ENCODE data around the gene NAV2. TPM values are rescaled to one million over a fixed set of nuclear protein-coding genes. Genes with fewer than 3 reads are reported as not detected.
A peak's percentile ranks its signal among the peaks of the same experiment; 100 is the strongest.

Gene NAV2
- total RNA-seq, 1 donor from 2014 or later: 11.1 TPM

DNA sequence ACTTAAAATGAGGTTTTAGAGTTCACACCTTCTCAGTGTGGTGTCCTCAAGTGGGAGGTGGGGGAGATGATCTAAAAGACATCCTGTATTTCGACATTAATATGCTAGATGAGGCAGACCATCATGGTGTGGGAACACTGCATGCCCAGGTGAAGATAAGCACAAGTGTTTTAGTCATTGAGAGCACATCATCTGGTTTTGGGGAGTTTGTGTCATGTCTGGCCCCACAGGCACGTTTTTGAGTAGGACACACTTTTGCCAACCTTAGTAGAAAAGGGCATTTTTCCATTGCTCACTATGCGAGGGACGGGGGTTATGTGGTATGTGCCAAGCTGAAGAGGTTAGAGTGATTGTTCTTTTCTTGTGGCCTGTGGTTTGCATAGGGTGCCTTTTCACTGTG lies 258.3 kb downstream of the NAV2 start:
- TF ChIP-seq, protein P1, sequence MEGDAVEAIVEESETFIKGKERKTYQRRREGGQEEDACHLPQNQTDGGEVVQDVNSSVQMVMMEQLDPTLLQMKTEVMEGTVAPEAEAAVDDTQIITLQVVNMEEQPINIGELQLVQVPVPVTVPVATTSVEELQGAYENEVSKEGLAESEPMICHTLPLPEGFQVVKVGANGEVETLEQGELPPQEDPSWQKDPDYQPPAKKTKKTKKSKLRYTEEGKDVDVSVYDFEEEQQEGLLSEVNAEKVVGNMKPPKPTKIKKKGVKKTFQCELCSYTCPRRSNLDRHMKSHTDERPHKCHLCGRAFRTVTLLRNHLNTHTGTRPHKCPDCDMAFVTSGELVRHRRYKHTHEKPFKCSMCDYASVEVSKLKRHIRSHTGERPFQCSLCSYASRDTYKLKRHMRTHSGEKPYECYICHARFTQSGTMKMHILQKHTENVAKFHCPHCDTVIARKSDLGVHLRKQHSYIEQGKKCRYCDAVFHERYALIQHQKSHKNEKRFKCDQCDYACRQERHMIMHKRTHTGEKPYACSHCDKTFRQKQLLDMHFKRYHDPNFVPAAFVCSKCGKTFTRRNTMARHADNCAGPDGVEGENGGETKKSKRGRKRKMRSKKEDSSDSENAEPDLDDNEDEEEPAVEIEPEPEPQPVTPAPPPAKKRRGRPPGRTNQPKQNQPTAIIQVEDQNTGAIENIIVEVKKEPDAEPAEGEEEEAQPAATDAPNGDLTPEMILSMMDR (IDR thresholded peaks at IDR 0.05; ENCODE audit: insufficient read depth, low read length, severe bottlenecking): no peak
- no peaks in the 10 kb centered on the region for H3K36me3 ChIP-seq (ENCODE audit: control insufficient read depth, insufficient read depth, low read length)
- DNase-seq (ENCODE audit: low read depth): no peak
- H3K27me3 ChIP-seq (ENCODE audit: control insufficient read depth, insufficient read depth, low read length): no peaks in the 10 kb centered on the region
- FAIRE-seq: peak; percentile 80
- no peak overlapping the region for H3K4me3 ChIP-seq (ENCODE audit: low read depth, low read length)

DNA sequence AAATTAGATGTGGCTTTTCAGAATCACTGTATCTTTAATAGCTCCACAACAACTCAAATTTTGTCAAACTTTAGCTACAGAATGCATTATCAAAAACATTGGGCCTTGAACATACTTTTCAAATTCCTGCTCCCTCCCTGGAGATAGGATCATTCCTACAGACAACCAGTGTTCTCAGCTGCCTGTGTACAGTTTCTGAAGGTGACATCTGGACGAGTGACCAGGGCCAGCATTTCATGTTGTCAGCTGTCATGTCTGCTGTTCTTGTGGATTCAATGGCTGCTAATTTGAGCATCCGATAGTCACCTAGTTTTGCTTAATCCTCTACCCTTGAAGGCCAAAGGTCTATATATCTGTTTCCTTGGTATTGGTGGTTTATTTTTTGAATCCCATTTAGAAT lies 259.5 kb downstream of the NAV2 start:
- DNase-seq (ENCODE audit: low read depth) (no peak), FAIRE-seq (no peak)
- Histone ChIP-seq H3K27me3 (ENCODE audit: control insufficient read depth, insufficient read depth, low read length) (no peaks in the 10 kb centered on the region), H3K36me3 (ENCODE audit: control insufficient read depth, insufficient read depth, low read length) (no peaks in the 10 kb centered on the region), H3K4me3 (ENCODE audit: low read depth, low read length) (no peak overlapping the region)
- TF ChIP-seq, protein P1 (IDR thresholded peaks at IDR 0.05; ENCODE audit: insufficient read depth, low read length, severe bottlenecking): no peak

DNA sequence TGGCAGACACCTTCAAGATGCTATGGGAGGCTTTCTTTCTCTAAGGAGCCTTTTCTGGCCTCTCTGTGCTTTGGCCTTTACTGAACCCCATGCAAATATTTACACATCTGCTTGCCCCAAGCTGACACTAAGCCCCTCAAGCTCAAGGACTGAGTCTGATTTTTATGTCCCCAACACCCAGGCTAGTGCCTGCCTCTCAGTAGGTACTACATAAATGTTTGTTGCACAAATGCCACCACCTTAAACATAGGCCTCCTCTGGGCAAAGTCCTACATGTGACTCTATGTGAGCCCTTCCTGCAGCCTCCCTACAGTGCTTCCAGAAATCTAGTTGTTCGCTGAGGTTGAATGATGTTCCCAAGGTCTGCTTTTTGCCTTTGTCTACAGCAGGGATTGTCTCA lies 260.0 kb downstream of the NAV2 start:
- TF ChIP-seq, protein P1 (IDR thresholded peaks at IDR 0.05; ENCODE audit: insufficient read depth, low read length, severe bottlenecking): no peak

DNA sequence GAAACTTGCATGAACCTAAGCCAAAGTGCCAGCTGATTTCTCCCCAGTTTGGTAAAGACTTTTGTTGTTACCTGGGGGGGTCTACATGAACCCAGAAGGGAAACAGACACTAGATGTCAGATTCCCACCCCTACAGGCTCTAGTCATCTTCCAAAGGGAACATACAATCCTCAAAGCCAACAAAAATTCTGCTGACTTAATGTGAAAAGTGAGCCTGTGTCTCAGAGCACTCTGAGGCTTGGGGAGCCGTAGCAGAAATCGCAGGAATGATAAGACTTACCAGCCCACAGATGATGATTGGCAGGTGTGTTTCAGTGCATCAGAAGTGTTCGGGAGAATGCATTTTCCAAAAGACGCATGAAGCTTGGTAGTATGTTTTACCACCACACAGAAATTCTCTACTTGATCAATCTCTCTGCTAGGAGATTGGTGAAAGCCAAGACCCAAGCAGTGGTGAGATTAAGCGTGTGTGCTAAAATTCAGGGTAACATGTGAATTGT lies 260.5 kb downstream of the NAV2 start:
- Histone ChIP-seq H3K36me3 (ENCODE audit: control insufficient read depth, insufficient read depth, low read length) (no peaks in the 10 kb centered on the region), H3K4me3 (ENCODE audit: low read depth, low read length) (no peak overlapping the region), H3K27me3 (ENCODE audit: control insufficient read depth, insufficient read depth, low read length) (no peaks in the 10 kb centered on the region)
- DNase-seq (ENCODE audit: low read depth) (no peak), FAIRE-seq (no peak)
- TF ChIP-seq, protein P1 (IDR thresholded peaks at IDR 0.05; ENCODE audit: insufficient read depth, low read length, severe bottlenecking): no peak

More for the DNA sequence above, 260.0 kb downstream of the NAV2 start:
- Histone ChIP-seq H3K4me3 (ENCODE audit: low read depth, low read length) (no peak overlapping the region), H3K27me3 (ENCODE audit: control insufficient read depth, insufficient read depth, low read length) (no peaks in the 10 kb centered on the region), H3K36me3 (ENCODE audit: control insufficient read depth, insufficient read depth, low read length) (no peaks in the 10 kb centered on the region)
- DNase-seq (ENCODE audit: low read depth) (no peak), FAIRE-seq (no peak)

DNA sequence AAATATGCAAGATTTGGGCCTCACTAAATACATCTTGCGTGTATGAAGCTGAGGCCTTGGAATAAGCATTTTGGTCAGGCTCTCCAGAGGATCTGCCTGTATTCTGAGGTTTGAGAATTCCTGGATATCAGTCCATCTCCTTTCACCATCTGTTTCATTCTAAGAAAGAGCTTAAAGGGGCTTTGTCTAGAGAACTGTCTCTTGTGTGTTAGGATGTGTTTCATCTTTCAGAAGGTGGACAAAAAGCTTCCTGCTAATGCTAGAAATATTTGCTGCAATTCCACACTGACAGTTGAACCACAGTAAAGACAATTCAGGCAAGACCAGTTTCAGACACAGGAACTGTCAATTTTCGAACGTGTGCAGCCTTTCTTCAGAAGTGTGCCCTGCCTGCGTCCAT lies 262.2 kb downstream of the NAV2 start:
- FAIRE-seq (no peak), DNase-seq (ENCODE audit: low read depth) (no peak)
- Histone ChIP-seq H3K4me3 (ENCODE audit: low read depth, low read length) (no peak overlapping the region), H3K36me3 (ENCODE audit: control insufficient read depth, insufficient read depth, low read length) (no peaks in the 10 kb centered on the region), H3K27me3 (ENCODE audit: control insufficient read depth, insufficient read depth, low read length) (no peaks in the 10 kb centered on the region)
- TF ChIP-seq, protein P1 (IDR thresholded peaks at IDR 0.05; ENCODE audit: insufficient read depth, low read length, severe bottlenecking): no peak

DNA sequence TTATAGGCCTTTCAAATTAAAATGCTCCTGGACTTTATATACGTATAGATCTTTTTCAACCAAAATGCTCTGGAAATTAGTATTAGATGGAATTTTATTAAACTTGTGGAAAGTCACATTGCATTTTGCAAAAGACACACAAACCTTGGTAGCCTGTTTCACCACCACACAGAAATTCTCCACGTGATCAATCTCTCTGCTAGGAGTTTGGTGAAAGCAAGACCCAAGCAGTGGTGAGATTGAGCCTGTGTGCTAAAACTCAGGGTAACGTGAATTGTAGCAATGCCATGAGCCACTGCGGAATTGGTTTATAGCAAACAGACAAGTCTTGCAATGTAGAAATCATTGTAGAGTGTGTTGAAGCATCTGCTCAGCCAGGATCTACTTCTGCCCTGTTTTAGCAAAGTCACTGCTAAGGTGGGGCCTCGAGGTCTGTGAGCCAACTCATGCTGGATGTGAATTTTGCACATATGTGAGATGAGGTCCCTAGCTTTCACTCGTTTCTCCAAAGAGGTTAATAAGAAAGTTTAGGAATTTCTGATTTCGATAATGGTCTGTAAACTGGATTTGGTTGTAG lies 262.9 kb downstream of the NAV2 start:
- FAIRE-seq (no peak), DNase-seq (ENCODE audit: low read depth) (no peak)
- Histone ChIP-seq H3K4me3 (ENCODE audit: low read depth, low read length) (no peak overlapping the region), H3K36me3 (ENCODE audit: control insufficient read depth, insufficient read depth, low read length) (no peaks in the 10 kb centered on the region), H3K27me3 (ENCODE audit: control insufficient read depth, insufficient read depth, low read length) (no peaks in the 10 kb centered on the region)
- TF ChIP-seq, protein P1 (IDR thresholded peaks at IDR 0.05; ENCODE audit: insufficient read depth, low read length, severe bottlenecking): no peak

All from bronchial epithelial cell (primary cell).